ENCODE data around the gene NDST4.

The NDST4 gene

GRCh38 chr4:115149106-115149505 is 35.7 kb upstream of the NDST4 start:
- TF ChIP-seq CEBPB (IDR thresholded peaks at IDR 0.05), result no peak
- TF ChIP-seq CREB1 (IDR thresholded peaks at IDR 0.05; ENCODE audit: low read depth), result no peak
- no peak for TF ChIP-seq TEAD4 (IDR thresholded peaks at IDR 0.05)
- no peak for TF ChIP-seq NFIC (IDR thresholded peaks at IDR 0.05)
- TF ChIP-seq TCF12 (IDR thresholded peaks at IDR 0.05; ENCODE audit: low read depth), result no peak
- no peak for TF ChIP-seq MAX (IDR thresholded peaks at IDR 0.05)
- TF ChIP-seq TAF1 (IDR thresholded peaks at IDR 0.05; ENCODE audit: low read depth), result no peak
- TF ChIP-seq REST (IDR thresholded peaks at IDR 0.05; ENCODE audit: low read depth), result no peak
- no peak for TF ChIP-seq EP300 (IDR thresholded peaks at IDR 0.05; ENCODE audit: borderline replicate concordance)
- TF ChIP-seq RAD21 (IDR thresholded peaks at IDR 0.05; ENCODE audit: low read depth), result no peak
- no peak for TF ChIP-seq YY1 (IDR thresholded peaks at IDR 0.05; ENCODE audit: low read depth)
- no peak for TF ChIP-seq ZBTB7A (IDR thresholded peaks at IDR 0.05; ENCODE audit: low read depth)
- no peak for TF ChIP-seq FOXM1 (IDR thresholded peaks at IDR 0.05; ENCODE audit: borderline replicate concordance, low read depth)

GRCh38 chr4:115145393-115146160 is 32.2 kb upstream of the NDST4 start:
- TF ChIP-seq TAF1 (IDR thresholded peaks at IDR 0.05; ENCODE audit: low read depth) (no peak), NFIC (IDR thresholded peaks at IDR 0.05) (no peak), MAX (IDR thresholded peaks at IDR 0.05) (no peak), TEAD4 (IDR thresholded peaks at IDR 0.05) (no peak), REST (IDR thresholded peaks at IDR 0.05; ENCODE audit: low read depth) (no peak), EP300 (IDR thresholded peaks at IDR 0.05; ENCODE audit: borderline replicate concordance) (no peak), CEBPB (IDR thresholded peaks at IDR 0.05) (no peak), EGR1 (IDR thresholded peaks at IDR 0.05) (no peak), CREB1 (IDR thresholded peaks at IDR 0.05; ENCODE audit: low read depth) (no peak), RAD21 (IDR thresholded peaks at IDR 0.05; ENCODE audit: low read depth) (no peak), USF1 (IDR thresholded peaks at IDR 0.05) (no peak), TCF12 (IDR thresholded peaks at IDR 0.05; ENCODE audit: low read depth) (no peak), FOXM1 (IDR thresholded peaks at IDR 0.05; ENCODE audit: borderline replicate concordance, low read depth) (no peak), ZBTB7A (IDR thresholded peaks at IDR 0.05; ENCODE audit: low read depth) (no peak), YY1 (IDR thresholded peaks at IDR 0.05; ENCODE audit: low read depth) (no peak)

- TF ChIP-seq REST (IDR thresholded peaks at IDR 0.05; ENCODE audit: low read depth) (no peak), TCF12 (IDR thresholded peaks at IDR 0.05; ENCODE audit: low read depth) (no peak)
These were observed 14.6 kb upstream of the NDST4 start for GRCh38 chr4:115128037-115128436.

GRCh38 chr4:115126491-115126890 is 13.1 kb upstream of the NDST4 start:
- no peak for TF ChIP-seq ZBTB7A (IDR thresholded peaks at IDR 0.05; ENCODE audit: low read depth)

- no peak for TF ChIP-seq CEBPB (IDR thresholded peaks at IDR 0.05)
- no peak for TF ChIP-seq YY1 (IDR thresholded peaks at IDR 0.05; ENCODE audit: low read depth)
- TF ChIP-seq EP300 (IDR thresholded peaks at IDR 0.05; ENCODE audit: borderline replicate concordance), result no peak
These were observed 8.1 kb upstream of the NDST4 start for GRCh38 chr4:115121351-115122043.

All from Ishikawa (cell line).